CD4-positive, CD25-positive, alpha-beta regulatory T cell (primary cell): ENCODE measurements around the gene PTGER1. TPM values are rescaled to one million over a fixed set of nuclear protein-coding genes. Genes with fewer than 3 reads are reported as not detected.

ENCODE experiments used
- ATAC-seq, 2 donors: fragments of 150-1000 bp; cut with Tn5 transposase; one replicate each; pipeline ENCODE4 v1.10.0; 2021; ENCODE audit warnings: low read depth in 2 of 2, moderate number of reproducible peaks in 2 of 2, moderate library complexity in 1 of 2
- DNase-seq, 3 donors: peaks; one replicate each; pipeline versions ENCODE4 v3.0.0 to v3.0.0-alpha.2; 2012 to 2022; ENCODE audit warnings: mixed read lengths in 1 of 3
- H3K27ac ChIP-seq: one replicate; pipeline ENCODE4 v1.7.0; 2013; ENCODE audit warnings: mild to moderate bottlenecking, low read length; ENCODE audit not compliant: insufficient read depth, poor library complexity, severe bottlenecking
- H3K27me3 ChIP-seq: one replicate; pipeline ENCODE4 v1.7.0; 2013; ENCODE audit warnings: low read length; ENCODE audit not compliant: control insufficient read depth, insufficient read depth
- H3K36me3 ChIP-seq: one replicate; pipeline ENCODE4 v1.7.0; 2013; ENCODE audit warnings: mild to moderate bottlenecking, low read length, moderate library complexity; ENCODE audit not compliant: control insufficient read depth, insufficient read depth
- H3K4me1 ChIP-seq: 2 replicates; pipeline ENCODE4 v1.7.0; 2013; ENCODE audit warnings: mild to moderate bottlenecking, low read length; ENCODE audit not compliant: insufficient read depth, control insufficient read depth, poor library complexity, severe bottlenecking
- H3K4me3 ChIP-seq: one replicate; pipeline ENCODE4 v1.7.0; 2013; ENCODE audit warnings: low read depth, mild to moderate bottlenecking, low read length, moderate library complexity
- H3K9me3 ChIP-seq, 2 experiments: 1 replicate in 1 of 2; 2 replicates in 1 of 2; pipeline ENCODE4 v1.7.0; 2013; ENCODE audit warnings: low read length in 2 of 2, mild to moderate bottlenecking in 1 of 2, moderate library complexity in 1 of 2; ENCODE audit not compliant: control insufficient read depth in 2 of 2
- H3K27ac Mint-ChIP-seq, 3 donors: one replicate each; pipeline ENCODE4 v1.8.0; 2020 to 2022; ENCODE audit warnings: mild to moderate bottlenecking in 3 of 3, mixed read lengths in 3 of 3, moderate library complexity in 2 of 3
- H3K27me3 Mint-ChIP-seq: one replicate; pipeline ENCODE4 v1.8.0; 2022; ENCODE audit warnings: mild to moderate bottlenecking, mixed read lengths
- H3K36me3 Mint-ChIP-seq: one replicate; pipeline ENCODE4 v1.8.0; 2020; ENCODE audit warnings: mixed read lengths
- H3K4me1 Mint-ChIP-seq, 4 donors: one replicate each; pipeline ENCODE4 v1.8.0; 2020 to 2022; ENCODE audit warnings: mixed read lengths in 4 of 4, mild to moderate bottlenecking in 1 of 4
- H3K4me3 Mint-ChIP-seq, 4 donors: one replicate each; pipeline ENCODE4 v1.8.0; 2020 to 2022; ENCODE audit warnings: mild to moderate bottlenecking in 4 of 4, mixed read lengths in 4 of 4, moderate library complexity in 3 of 4
- H3K9me3 Mint-ChIP-seq, 7 donors: one replicate each; pipeline ENCODE4 v1.8.0; 2020 to 2022; ENCODE audit warnings: mixed read lengths in 7 of 7, mild to moderate bottlenecking in 3 of 7, moderate library complexity in 2 of 7
- polyA plus RNA-seq, 4 donors: library from polyadenylated mRNA; unstranded; fragments of 300-500 nt; fragmentation: Illumina TruSeq; gene quantifications; one replicate each; pipeline ENCODE4 v1.2.3, GENCODE V29; 2021
- total RNA-seq: library from RNA; stranded (reverse); gene quantifications from one replicate; pipeline ENCODE4 v1.2.3, GENCODE V29; 2022

Gene PTGER1
- total and polyA plus RNA-seq, 5 donors from 2014 or later = not detected

DNA sequence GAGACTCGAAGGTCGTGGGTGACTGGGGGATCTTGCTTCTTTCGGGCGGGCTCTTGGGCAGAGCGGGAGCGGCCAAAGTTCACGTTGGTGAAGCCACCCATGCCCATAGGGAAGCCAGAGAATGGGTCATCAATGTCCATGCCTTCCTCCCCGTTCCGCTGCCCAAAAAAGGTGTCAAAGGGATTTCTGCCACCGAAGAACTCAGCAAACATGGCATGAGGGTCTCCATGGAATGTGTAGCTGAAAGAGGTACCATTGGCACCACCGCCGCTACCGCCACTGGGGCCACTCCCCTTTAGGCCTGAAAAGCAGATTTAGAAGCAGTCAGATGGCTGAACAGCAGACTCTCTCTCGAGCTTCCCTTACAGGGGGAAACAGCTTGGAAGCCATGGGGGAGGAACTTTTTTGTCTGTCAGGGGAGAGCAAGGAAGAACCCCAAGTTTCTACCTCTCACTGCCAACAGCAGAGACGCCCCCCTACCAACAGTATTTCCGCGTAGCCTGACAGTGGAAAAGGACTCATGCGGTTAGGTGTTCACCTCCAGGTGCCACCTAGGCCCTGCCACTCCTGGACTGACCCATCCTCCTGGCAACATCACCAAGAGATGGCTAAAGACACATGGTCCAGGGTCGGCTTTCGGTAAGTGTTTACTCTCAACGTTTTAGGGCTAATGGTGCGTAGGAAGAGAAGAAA lies 41.7 kb upstream of the PTGER1 start:
- ATAC-seq (no peak), DNase-seq (peak in 1 of 3 donors; percentile 37)
- Mint-ChIP-seq H3K27me3 (peaks cover 4% of the 10 kb centered on the region), H3K4me1 (peaks cover 13 to 72% (median 45%) of the 10 kb centered on the region in 4 donors), H3K9me3 (peaks cover 0 to 2% (median 0%) of the 10 kb centered on the region in 7 donors), H3K36me3 (peaks cover 26% of the 10 kb centered on the region), H3K27ac (peak overlapping the region; percentile 77 to 94 (median 88)), H3K4me3 (peak overlapping the region; percentile 90 to 98 (median 94))
- peaks cover 64% of the 10 kb centered on the region for H3K4me1 ChIP-seq
- H3K9me3 ChIP-seq = no peaks in the 10 kb centered on the region
- H3K27ac ChIP-seq = peak overlapping the region; percentile 94
- H3K4me3 ChIP-seq = peak overlapping the region; percentile 99
- no peaks in the 10 kb centered on the region for H3K27me3 ChIP-seq
- H3K36me3 ChIP-seq = peaks cover 34% of the 10 kb centered on the region

DNA sequence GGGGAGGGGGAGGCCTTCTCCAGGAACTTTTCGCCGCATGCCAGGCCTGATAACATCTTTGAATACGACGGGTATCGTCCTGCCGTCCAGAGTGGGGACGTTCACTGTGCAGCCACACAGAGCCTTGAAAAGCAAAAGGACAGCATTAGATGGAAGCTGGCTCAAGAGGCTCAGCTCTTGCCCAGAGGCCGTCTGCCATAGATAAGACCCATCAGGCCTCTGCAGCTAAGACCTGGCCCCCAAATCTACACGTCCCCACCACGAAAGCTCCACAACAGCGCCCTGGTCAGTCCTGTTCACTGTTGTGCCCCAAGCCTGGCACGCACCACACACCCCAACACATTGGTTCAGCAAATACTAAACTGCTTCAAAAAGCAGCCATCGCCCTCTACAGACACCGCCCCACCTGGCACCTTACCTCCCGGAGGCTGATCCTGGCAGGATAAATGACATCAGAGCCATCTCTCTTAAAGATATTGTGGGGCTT lies 40.9 kb upstream of the PTGER1 start:
- H3K27ac Mint-ChIP-seq = peak overlapping the region; percentile 87 to 94 (median 88)
- DNase-seq = no peak
- peaks cover 34% of the 10 kb centered on the region for H3K36me3 ChIP-seq
- H3K36me3 Mint-ChIP-seq = peaks cover 26% of the 10 kb centered on the region
- peaks cover 56% of the 10 kb centered on the region for H3K4me1 ChIP-seq
- no peak overlapping the region for H3K27ac ChIP-seq
- no peak for ATAC-seq
- no peaks in the 10 kb centered on the region for H3K27me3 ChIP-seq
- peaks cover 0 to 2% (median 0%) of the 10 kb centered on the region in 7 donors for H3K9me3 Mint-ChIP-seq
- peak overlapping the region; percentile 99 for H3K4me3 ChIP-seq
- H3K4me1 Mint-ChIP-seq = peaks cover 11 to 67% (median 44%) of the 10 kb centered on the region in 4 donors
- no peaks in the 10 kb centered on the region for H3K9me3 ChIP-seq
- peaks cover 4% of the 10 kb centered on the region for H3K27me3 Mint-ChIP-seq
- H3K4me3 Mint-ChIP-seq = peak overlapping the region; percentile 90 to 98 (median 94)

DNA sequence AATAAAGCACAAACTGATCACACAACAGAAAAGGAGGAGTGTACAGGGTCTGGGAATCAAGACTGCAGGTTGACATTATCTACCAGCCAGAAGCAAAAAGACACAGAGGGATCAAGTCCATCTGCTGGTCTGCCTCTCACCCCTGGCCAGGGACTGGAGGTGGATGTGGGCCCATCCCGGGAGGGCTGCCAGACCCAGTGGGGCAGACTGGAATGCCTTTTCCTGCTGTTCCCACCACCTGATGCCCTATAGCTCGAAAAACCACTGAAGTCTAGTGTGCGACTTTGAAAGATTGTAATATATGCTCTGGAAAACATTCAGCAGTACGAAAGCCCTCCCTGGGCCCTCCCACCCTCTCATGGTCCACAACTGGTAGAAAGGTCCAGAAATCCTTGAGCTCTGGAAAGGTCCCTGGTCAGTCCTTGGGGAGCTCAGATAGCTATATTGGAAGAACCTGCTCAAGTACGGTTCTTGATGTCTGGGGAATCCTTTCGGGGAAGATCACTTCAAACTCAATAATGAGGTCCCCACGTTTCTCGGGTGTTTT lies 40.4 kb upstream of the PTGER1 start:
- Histone ChIP-seq H3K9me3 (no peaks in the 10 kb centered on the region), H3K36me3 (peaks cover 34% of the 10 kb centered on the region), H3K4me3 (peak overlapping the region; percentile 99), H3K27ac (peak overlapping the region; percentile 29), H3K27me3 (no peaks in the 10 kb centered on the region), H3K4me1 (peaks cover 51% of the 10 kb centered on the region)
- Mint-ChIP-seq H3K9me3 (peaks cover 0 to 2% (median 0%) of the 10 kb centered on the region in 7 donors), H3K27ac (peak overlapping the region; percentile 82 to 94 (median 87)), H3K4me3 (peak overlapping the region; percentile 90 to 98 (median 94)), H3K4me1 (peaks cover 11 to 69% (median 45%) of the 10 kb centered on the region in 4 donors), H3K27me3 (peaks cover 4% of the 10 kb centered on the region), H3K36me3 (peaks cover 26% of the 10 kb centered on the region)
- DNase-seq (no peak), ATAC-seq (no peak)

DNA sequence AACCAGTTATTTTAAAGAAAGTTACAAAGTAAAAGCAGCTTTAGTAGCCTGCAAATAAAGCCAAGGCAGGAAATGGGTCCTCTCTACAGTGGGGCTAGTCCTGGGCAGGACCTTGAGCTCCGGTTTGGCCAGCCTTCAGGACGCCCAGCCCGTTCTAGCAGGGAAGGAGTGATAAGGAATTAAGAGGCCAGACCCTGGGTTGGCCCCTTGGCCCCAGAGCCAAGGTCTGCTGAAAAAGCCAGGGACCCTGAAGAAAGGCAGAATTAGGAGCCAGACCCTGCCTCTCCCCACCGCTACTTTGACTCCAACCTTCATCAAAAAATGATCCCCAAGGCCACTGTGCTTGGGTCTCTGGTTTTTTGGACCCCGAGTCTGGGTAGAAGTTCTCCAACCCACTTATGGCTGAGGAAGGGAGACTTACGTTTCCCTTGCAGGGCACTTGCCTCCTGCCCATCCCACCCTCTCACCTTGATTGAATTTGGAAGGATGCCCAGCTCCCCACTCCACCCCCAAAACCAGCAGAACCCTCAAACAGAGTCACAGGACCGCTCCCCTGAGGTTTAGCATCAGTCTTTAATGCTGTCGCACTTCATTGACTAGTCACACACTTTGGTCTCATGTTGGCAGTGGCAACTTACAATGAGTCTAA lies 39.2 kb upstream of the PTGER1 start:
- peak overlapping the region; percentile 90 to 98 (median 94) for H3K4me3 Mint-ChIP-seq
- H3K27me3 Mint-ChIP-seq = no peaks in the 10 kb centered on the region
- H3K36me3 Mint-ChIP-seq = peaks cover 26% of the 10 kb centered on the region
- peak overlapping the region; percentile 30 for H3K27ac ChIP-seq
- H3K4me1 Mint-ChIP-seq = peaks cover 11 to 64% (median 35%) of the 10 kb centered on the region in 4 donors
- peaks cover 0 to 2% (median 0%) of the 10 kb centered on the region in 7 donors for H3K9me3 Mint-ChIP-seq
- no peaks in the 10 kb centered on the region for H3K27me3 ChIP-seq
- H3K36me3 ChIP-seq = peaks cover 34% of the 10 kb centered on the region
- ATAC-seq (no peak), DNase-seq (no peak)
- H3K4me3 ChIP-seq = peak overlapping the region; percentile 99
- H3K9me3 ChIP-seq = no peaks in the 10 kb centered on the region
- peak overlapping the region; percentile 71 to 82 (median 81) for H3K27ac Mint-ChIP-seq
- peaks cover 38% of the 10 kb centered on the region for H3K4me1 ChIP-seq

DNA sequence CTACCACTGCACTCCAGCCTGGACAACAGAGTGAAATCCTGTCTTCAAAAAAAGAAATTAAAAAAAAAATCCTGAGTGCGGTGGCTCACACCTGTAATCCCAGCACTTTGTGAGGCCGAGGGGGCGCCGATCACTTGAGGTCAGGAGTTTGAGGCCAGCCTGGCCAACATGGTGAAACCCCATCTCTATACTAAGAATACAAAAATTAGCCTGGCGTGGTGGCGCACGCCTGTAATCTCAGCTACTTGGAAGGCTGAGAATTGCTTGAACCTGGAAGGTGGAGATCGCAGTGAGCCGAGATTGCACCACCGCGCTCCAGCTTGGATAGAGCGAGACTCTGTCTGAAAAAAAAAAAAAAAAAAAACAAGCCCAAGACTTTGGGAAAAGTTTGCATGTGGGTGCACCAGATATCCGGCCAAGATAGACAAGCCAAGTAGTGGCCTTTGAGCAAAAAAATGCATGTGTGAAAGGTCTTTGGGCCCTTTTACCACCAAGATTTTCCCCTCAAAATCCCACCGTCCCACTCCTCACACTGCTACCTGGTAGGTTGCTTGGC lies 37.3 kb upstream of the PTGER1 start:
- Histone ChIP-seq H3K4me3 (no peak overlapping the region), H3K27ac (no peak overlapping the region), H3K27me3 (no peaks in the 10 kb centered on the region), H3K36me3 (peaks cover 34% of the 10 kb centered on the region), H3K4me1 (peaks cover 37% of the 10 kb centered on the region), H3K9me3 (no peaks in the 10 kb centered on the region)
- Mint-ChIP-seq H3K27me3 (no peaks in the 10 kb centered on the region), H3K9me3 (peaks cover 0 to 2% (median 0%) of the 10 kb centered on the region in 7 donors), H3K4me1 (peaks cover 15 to 70% (median 39%) of the 10 kb centered on the region in 4 donors), H3K27ac (no peak overlapping the region), H3K36me3 (peaks cover 26% of the 10 kb centered on the region), H3K4me3 (peak overlapping the region in 2 of 4 donors; percentile 12 to 98)
- ATAC-seq = no peak
- no peak for DNase-seq

DNA sequence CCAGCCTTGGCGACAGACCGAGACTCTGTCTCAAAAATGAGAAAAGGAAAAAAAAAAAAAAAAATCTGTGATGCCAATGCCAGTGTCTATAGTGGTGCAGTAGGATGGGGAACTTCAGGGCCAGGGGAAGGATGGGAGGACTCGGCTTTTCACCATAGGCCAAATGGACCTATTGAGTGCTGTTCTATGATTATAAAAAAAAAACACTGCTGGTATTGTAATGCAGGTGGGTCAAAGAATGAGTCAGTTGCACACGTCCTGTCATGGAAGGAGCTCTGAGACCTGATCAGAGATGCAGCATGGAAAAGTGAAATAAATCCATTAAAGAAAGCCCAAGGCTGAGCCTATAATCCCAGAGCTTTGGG lies 36.1 kb upstream of the PTGER1 start:
- DNase-seq (no peak), ATAC-seq (no peak)
- Mint-ChIP-seq H3K4me3 (peak overlapping the region in 2 of 4 donors; percentile 63 to 66), H3K4me1 (peaks cover 15 to 75% (median 41%) of the 10 kb centered on the region in 4 donors), H3K27me3 (no peaks in the 10 kb centered on the region), H3K27ac (no peak overlapping the region), H3K9me3 (no peaks in the 10 kb centered on the region), H3K36me3 (peaks cover 18% of the 10 kb centered on the region)
- Histone ChIP-seq H3K4me1 (peaks cover 40% of the 10 kb centered on the region), H3K27ac (no peak overlapping the region), H3K27me3 (no peaks in the 10 kb centered on the region), H3K36me3 (peaks cover 27% of the 10 kb centered on the region), H3K9me3 (no peaks in the 10 kb centered on the region), H3K4me3 (no peak overlapping the region)

DNA sequence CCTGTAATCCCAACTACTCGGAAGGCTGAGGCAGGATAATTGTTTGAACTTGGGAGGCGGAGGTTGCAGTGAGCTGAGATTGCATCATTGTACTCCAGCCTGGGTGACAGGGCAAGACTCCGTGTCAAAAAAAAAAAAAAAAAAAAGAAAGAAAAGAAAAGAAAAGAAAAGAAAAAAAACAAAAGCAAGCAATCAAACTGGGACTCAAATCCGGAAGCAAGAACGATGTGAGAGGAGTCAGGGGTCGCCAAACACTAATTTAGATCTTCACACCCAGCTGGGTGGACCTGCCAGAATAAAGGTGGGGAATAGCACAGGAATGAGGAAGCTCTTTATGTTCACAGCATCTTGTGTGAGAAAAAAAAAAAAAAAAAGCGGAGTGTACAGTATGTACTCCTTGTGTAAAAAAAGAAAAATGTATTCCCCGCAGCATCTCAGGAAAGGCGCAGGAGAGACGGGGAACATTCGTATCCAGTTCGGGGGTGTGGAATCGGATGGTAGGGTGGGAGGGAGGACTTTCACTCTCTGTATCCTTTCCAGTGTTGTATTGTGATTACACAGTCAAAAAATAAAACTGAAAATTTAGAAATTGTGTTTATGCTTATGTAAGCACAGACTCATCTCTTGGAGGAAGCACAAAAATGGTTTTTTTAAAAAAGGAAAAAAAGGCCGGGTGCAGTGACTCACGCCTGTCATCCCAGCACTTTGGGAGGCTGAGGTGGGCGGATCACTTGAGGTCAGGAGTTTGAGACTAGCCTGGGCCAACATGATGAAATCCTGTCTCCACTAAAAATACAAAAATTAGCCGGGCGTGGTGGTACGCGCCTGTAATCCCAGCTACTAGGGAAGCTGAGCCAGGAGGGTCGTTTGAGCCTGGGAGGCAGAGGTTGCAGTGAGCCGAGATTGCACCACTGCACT lies 35.4 kb upstream of the PTGER1 start:
- H3K4me1 ChIP-seq = peaks cover 40% of the 10 kb centered on the region
- Mint-ChIP-seq H3K9me3 (no peaks in the 10 kb centered on the region), H3K36me3 (peaks cover 12% of the 10 kb centered on the region), H3K4me1 (peaks cover 16 to 75% (median 39%) of the 10 kb centered on the region in 4 donors), H3K27me3 (no peaks in the 10 kb centered on the region), H3K4me3 (peak overlapping the region in 2 of 4 donors; percentile 63 to 66), H3K27ac (peak overlapping the region in 1 of 3 donors; percentile 92)
- H3K4me3 ChIP-seq = no peak overlapping the region
- peaks cover 20% of the 10 kb centered on the region for H3K36me3 ChIP-seq
- H3K27me3 ChIP-seq = no peaks in the 10 kb centered on the region
- no peak overlapping the region for H3K27ac ChIP-seq
- ATAC-seq (no peak), DNase-seq (no peak)
- no peaks in the 10 kb centered on the region for H3K9me3 ChIP-seq
